Endothelial cell of umbilical vein (primary cell): Measurements from ENCODE around the gene MED23. TPM values are rescaled to one million over a fixed set of nuclear protein-coding genes. Genes with fewer than 3 reads are reported as not detected.

ENCODE experiments used
- BruUV-seq: library from RNA; stranded (reverse); fragments of 400-500 nt; replicated peaks from 2 replicates; lab custom pipeline; 2021; lab: Mats Ljungman, UMichigan
- CTCF ChIA-PET: fragments of 300-600, 350-600 bp; sonication (Branson Sonifier 250); formaldehyde crosslinking; loops from one replicate; lab custom pipeline; 2021; ENCODE audit warnings: antibody characterized with exemption, inconsistent platforms; lab: Charles Lee
- POLR2A ChIA-PET: fragments of 300-600, 350-600 bp; sonication (Branson Sonifier 250); formaldehyde crosslinking; loops from one replicate; lab custom pipeline; 2021; ENCODE audit warnings: antibody characterized with exemption, inconsistent platforms; lab: Charles Lee
- DNase-seq: peaks from one replicate; pipeline ENCODE4 v3.0.0-alpha.2; 2011; ENCODE audit warnings: low read depth, low spot score
- FAIRE-seq: peaks from 2 replicates; lab custom pipeline; 2011; peaks lifted over from hg19 to GRCh38; lab: Jason Lieb, UNC
- H2AFZ ChIP-seq: 2 replicates; pipeline ENCODE4 v1.6.0; 2012; ENCODE audit warnings: low read depth, low read length, control low read depth, inconsistent platforms
- H3K27ac ChIP-seq: 2 replicates; pipeline ENCODE4 v1.5.1; 2011; ENCODE audit warnings: low read depth, mild to moderate bottlenecking, control low read depth, low read length, moderate library complexity; ENCODE audit not compliant: insufficient read depth
- H3K27me3 ChIP-seq, 2 experiments: 2 replicates each; pipeline versions ENCODE4 v1.6.0 to v1.6.1; 2011; ENCODE audit warnings: low read length in 2 of 2, mixed read lengths in 1 of 2; ENCODE audit not compliant: control insufficient read depth in 2 of 2, insufficient read depth in 2 of 2
- H3K36me3 ChIP-seq, 2 experiments: 2 replicates in 1 of 2; 3 replicates in 1 of 2; pipeline ENCODE4 v1.5.1; 2011; ENCODE audit warnings: low read length in 2 of 2, mild to moderate bottlenecking in 1 of 2, moderate library complexity in 1 of 2; ENCODE audit not compliant: control insufficient read depth in 2 of 2, insufficient read depth in 2 of 2; ENCODE audit errors: extremely low read depth in 1 of 2
- H3K4me1 ChIP-seq: 3 replicates; pipeline ENCODE4 v1.5.1; 2011; ENCODE audit warnings: mild to moderate bottlenecking, low read length; ENCODE audit not compliant: control insufficient read depth, insufficient read depth; ENCODE audit errors: extremely low read depth
- H3K4me2 ChIP-seq: 2 replicates; pipeline ENCODE4 v1.6.1; 2011; ENCODE audit warnings: low read length, control low read depth, mixed read lengths; ENCODE audit not compliant: insufficient read depth
- H3K4me3 ChIP-seq, 3 experiments: fragments of 200-600 bp in 1 of 3; sonication (generic), shearing (Covaris generic) in 1 of 3; replicated peaks in 1 of 3; 2 replicates each; pipeline ENCODE4 v1.5.1; 2011 to 2016; ENCODE audit warnings: control low read depth in 3 of 3, low read length in 3 of 3, mild to moderate bottlenecking in 2 of 3, inconsistent platforms in 1 of 3, low read depth in 1 of 3, moderate library complexity in 1 of 3; ENCODE audit not compliant: insufficient read depth in 1 of 3
- H3K79me2 ChIP-seq: 2 replicates; pipeline ENCODE4 v1.6.0; 2012; ENCODE audit warnings: low read length, inconsistent platforms; ENCODE audit not compliant: control insufficient read depth, insufficient read depth
- H3K9ac ChIP-seq: replicated peaks from 2 replicates; pipeline ENCODE3; 2011; ENCODE audit warnings: low read length, control low read depth; ENCODE audit not compliant: insufficient read depth; ENCODE audit errors: extremely low read depth
- H3K9me1 ChIP-seq: replicated peaks from 3 replicates; pipeline ENCODE4 v1.6.0; 2011; ENCODE audit warnings: mild to moderate bottlenecking, low read length; ENCODE audit not compliant: control insufficient read depth, insufficient read depth; ENCODE audit errors: extremely low read depth
- H3K9me3 ChIP-seq: replicated peaks from 2 replicates; pipeline ENCODE4 v1.5.1; 2012; ENCODE audit warnings: low read length, inconsistent platforms; ENCODE audit not compliant: control insufficient read depth, insufficient read depth
- H4K20me1 ChIP-seq: replicated peaks from 2 replicates; pipeline ENCODE3; 2011; ENCODE audit warnings: mild to moderate bottlenecking, low read length; ENCODE audit not compliant: control insufficient read depth, insufficient read depth; ENCODE audit errors: extremely low read depth
- EZH2 ChIP-seq: IDR thresholded peaks from 2 replicates; pipeline ENCODE4 v1.6.1; 2012; ENCODE audit warnings: borderline replicate concordance, low read depth, mild to moderate bottlenecking, moderate library complexity, low read length, inconsistent platforms; ENCODE audit not compliant: severe bottlenecking
- FOS ChIP-seq: IDR thresholded peaks from 2 replicates; pipeline ENCODE4 v1.6.1; 2011; ENCODE audit warnings: mild to moderate bottlenecking, low read length, moderate library complexity, borderline replicate concordance; ENCODE audit not compliant: insufficient read depth
- GATA2 ChIP-seq: IDR thresholded peaks from 2 replicates; pipeline ENCODE4 v1.7.0; 2011; ENCODE audit warnings: low read depth, mild to moderate bottlenecking, moderate library complexity, mixed read lengths, low read length; ENCODE audit not compliant: insufficient read length, insufficient read depth
- JUN ChIP-seq: IDR thresholded peaks from 2 replicates; pipeline ENCODE4 v1.6.1; 2011; ENCODE audit warnings: borderline replicate concordance, low read depth; ENCODE audit not compliant: insufficient read length, insufficient read depth
- MYC ChIP-seq: IDR thresholded peaks from one replicate; pipeline ENCODE4 v1.6.1; 2011; ENCODE audit warnings: mild to moderate bottlenecking, low read depth, low read length
- POLR2A ChIP-seq: IDR thresholded peaks from 2 replicates; pipeline ENCODE4 v1.6.1; 2012; ENCODE audit warnings: low read depth, mild to moderate bottlenecking, control low read depth, low read length
- POLR2AphosphoS5 ChIP-seq: IDR thresholded peaks from 2 replicates; pipeline ENCODE4 v1.6.1; 2012; ENCODE audit warnings: low read depth, mild to moderate bottlenecking, control low read depth, low read length, moderate library complexity; ENCODE audit not compliant: insufficient read depth
- dilution Hi-C: fragments of 300-500 bp; cut with MboI; formaldehyde crosslinking; loops from one replicate; pipeline ENCODE4 v1.15.0; 2019; ENCODE audit warnings: low sequenced_read_pairs; ENCODE audit not compliant: extremely low pct_ligation_motif_present
- intact Hi-C: fragments of 100-400 bp; cut with micrococcal nuclease; formaldehyde crosslinking; loops from one replicate; pipeline ENCODE4 v1.10.0; 2022
- polyA plus RNA-seq, 4 experiments: library from polyadenylated mRNA; depleted of rRNA in 3 of 4; stranded (reverse) in 3 of 4; unstranded in 1 of 4; fragments of >200 nt; gene quantifications; 2 replicates each; pipeline versions ENCODE4 v1.2.1 to v1.2.3, GENCODE V29; 2011 to 2012; ENCODE audit warnings: missing spikeins in 1 of 4
- total RNA-seq: library from RNA; stranded (reverse); gene quantifications from 2 replicates; pipeline ENCODE4 v1.2.3, GENCODE V29; 2021
- TF ChIP-seq, protein P1 (sequence below): IDR thresholded peaks from 2 replicates; pipeline ENCODE4 v1.6.1; 2011; ENCODE audit not compliant: insufficient read depth, insufficient read length
- TF ChIP-seq, protein P2 (sequence below), 2 donors: IDR thresholded peaks; 1 replicate in 1 of 2; 2 replicates in 1 of 2; pipeline ENCODE4 v1.5.1; 2011; ENCODE audit warnings: low read length in 2 of 2, mild to moderate bottlenecking in 2 of 2, moderate library complexity in 2 of 2, control low read depth in 1 of 2, inconsistent platforms in 1 of 2, low read depth in 1 of 2; ENCODE audit not compliant: insufficient read depth in 1 of 2; ENCODE audit errors: extremely low read depth in 1 of 2

Gene MED23
- total and polyA plus RNA-seq, 2 donors (not counting 3 experiments of a cell fraction or from before 2014, with no cell fraction given), result 17.9 to 29.5 TPM

DNA sequence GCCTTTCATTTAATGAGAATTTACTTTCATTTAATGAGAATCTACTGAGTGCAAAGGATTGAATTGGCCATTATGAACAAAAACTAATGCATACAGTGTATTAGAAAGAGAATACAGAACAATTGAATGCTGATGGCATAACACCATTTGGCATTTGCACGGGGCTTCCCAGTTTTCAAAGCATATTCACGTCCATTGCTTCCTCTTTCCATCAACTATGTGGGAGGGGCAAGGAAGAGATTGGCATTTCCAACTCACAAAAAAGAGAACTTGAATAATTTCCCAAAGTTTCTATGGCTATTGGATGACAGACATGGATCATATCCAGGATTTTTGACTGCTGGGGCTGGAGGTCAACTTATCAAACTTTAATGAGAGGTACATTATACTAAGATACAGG, 78.2 kb downstream of the MED23 start:
- FAIRE-seq (no peak), DNase-seq (no peak)
- no peaks in the 10 kb centered on the region for H3K9me1 ChIP-seq
- dilution Hi-C loops (no loop called here), intact Hi-C loops (no loop called here)
- no peak overlapping the region for H3K27ac ChIP-seq
- no peak overlapping the region for H3K4me2 ChIP-seq
- no TSS peak for BruUV-seq
- H2AFZ ChIP-seq, result no peak overlapping the region
- ChIA-PET POLR2A (no interaction called here), CTCF (no interaction called here)
- no peaks in the 10 kb centered on the region for H3K4me1 ChIP-seq
- no peaks in the 10 kb centered on the region for H3K27me3 ChIP-seq
- H3K4me3 ChIP-seq, result no peak overlapping the region
- H4K20me1 ChIP-seq, result no peaks in the 10 kb centered on the region
- no peak overlapping the region for H3K9ac ChIP-seq
- no peaks in the 10 kb centered on the region for H3K9me3 ChIP-seq
- no peaks in the 10 kb centered on the region for H3K36me3 ChIP-seq
- no peak for TF ChIP-seq EZH2
- TF ChIP-seq, protein P1, sequence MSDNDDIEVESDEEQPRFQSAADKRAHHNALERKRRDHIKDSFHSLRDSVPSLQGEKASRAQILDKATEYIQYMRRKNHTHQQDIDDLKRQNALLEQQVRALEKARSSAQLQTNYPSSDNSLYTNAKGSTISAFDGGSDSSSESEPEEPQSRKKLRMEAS, result no peak
- no peak for TF ChIP-seq POLR2A
- no peak for TF ChIP-seq MYC
- TF ChIP-seq, protein P2, sequence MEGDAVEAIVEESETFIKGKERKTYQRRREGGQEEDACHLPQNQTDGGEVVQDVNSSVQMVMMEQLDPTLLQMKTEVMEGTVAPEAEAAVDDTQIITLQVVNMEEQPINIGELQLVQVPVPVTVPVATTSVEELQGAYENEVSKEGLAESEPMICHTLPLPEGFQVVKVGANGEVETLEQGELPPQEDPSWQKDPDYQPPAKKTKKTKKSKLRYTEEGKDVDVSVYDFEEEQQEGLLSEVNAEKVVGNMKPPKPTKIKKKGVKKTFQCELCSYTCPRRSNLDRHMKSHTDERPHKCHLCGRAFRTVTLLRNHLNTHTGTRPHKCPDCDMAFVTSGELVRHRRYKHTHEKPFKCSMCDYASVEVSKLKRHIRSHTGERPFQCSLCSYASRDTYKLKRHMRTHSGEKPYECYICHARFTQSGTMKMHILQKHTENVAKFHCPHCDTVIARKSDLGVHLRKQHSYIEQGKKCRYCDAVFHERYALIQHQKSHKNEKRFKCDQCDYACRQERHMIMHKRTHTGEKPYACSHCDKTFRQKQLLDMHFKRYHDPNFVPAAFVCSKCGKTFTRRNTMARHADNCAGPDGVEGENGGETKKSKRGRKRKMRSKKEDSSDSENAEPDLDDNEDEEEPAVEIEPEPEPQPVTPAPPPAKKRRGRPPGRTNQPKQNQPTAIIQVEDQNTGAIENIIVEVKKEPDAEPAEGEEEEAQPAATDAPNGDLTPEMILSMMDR (IDR thresholded peaks at IDR 0.05; ENCODE audit: extremely low read depth in 1 of 2, insufficient read depth in 1 of 2, low read depth in 1 of 2, low read length in 2 of 2), result no peak
- no peak for TF ChIP-seq POLR2AphosphoS5
- no peak for TF ChIP-seq FOS
- no peak for TF ChIP-seq JUN
- TF ChIP-seq GATA2, result no peak
- H3K79me2 ChIP-seq, result no peaks in the 10 kb centered on the region
